Hepatocyte (in vitro differentiated cells): ENCODE results near the gene ZPBP2. TPM values are rescaled to one million over a fixed set of nuclear protein-coding genes. Genes with fewer than 3 reads are reported as not detected.

Source experiments
- DNase-seq: peaks from one replicate; pipeline ENCODE4 v3.0.0-alpha.2; 2016; ENCODE audit warnings: low spot score
- H2AFZ ChIP-seq: fragments of 200-600 bp; sonication (generic); 2 replicates; pipeline ENCODE4 v1.6.0; 2016; ENCODE audit warnings: antibody characterized with exemption, mild to moderate bottlenecking
- H3K27ac ChIP-seq: fragments of 200-600 bp; sonication (generic); 2 replicates; pipeline ENCODE4 v1.5.1; 2016; ENCODE audit warnings: mild to moderate bottlenecking
- H3K27me3 ChIP-seq: fragments of 200-600 bp; sonication (generic); 2 replicates; pipeline ENCODE4 v1.6.1; 2016
- H3K36me3 ChIP-seq: fragments of 200-600 bp; sonication (generic); replicated peaks from 2 replicates; pipeline ENCODE4 v1.5.1; 2016; ENCODE audit warnings: low read depth; ENCODE audit not compliant: insufficient read depth
- H3K4me1 ChIP-seq: fragments of 200-600 bp; sonication (generic); 2 replicates; pipeline ENCODE4 v1.5.1; 2016; ENCODE audit warnings: mild to moderate bottlenecking, moderate library complexity; ENCODE audit not compliant: insufficient read depth
- H3K4me2 ChIP-seq: fragments of 200-600 bp; sonication (generic); 2 replicates; pipeline ENCODE4 v1.6.0; 2016
- H3K4me3 ChIP-seq: fragments of 200-600 bp; sonication (generic); 2 replicates; pipeline ENCODE4 v1.5.1; 2016; ENCODE audit warnings: mild to moderate bottlenecking
- H3K79me2 ChIP-seq: fragments of 200-600 bp; sonication (generic); 2 replicates; pipeline ENCODE4 v1.6.0; 2017; ENCODE audit warnings: mild to moderate bottlenecking
- H3K9me2 ChIP-seq: fragments of 200-600 bp; sonication (generic); replicated peaks from 2 replicates; pipeline ENCODE4 v1.6.0; 2017; ENCODE audit warnings: mild to moderate bottlenecking; ENCODE audit not compliant: insufficient read depth
- H3K9me3 ChIP-seq: fragments of 200-600 bp; sonication (generic); 2 replicates; pipeline ENCODE4 v1.5.1; 2016; ENCODE audit warnings: low read depth, mild to moderate bottlenecking
- H4K20me1 ChIP-seq: fragments of 200-600 bp; sonication (generic); 2 replicates; pipeline ENCODE4 v1.6.0; 2016; ENCODE audit warnings: mild to moderate bottlenecking; ENCODE audit not compliant: insufficient read depth, poor library complexity, severe bottlenecking
- EZH2 ChIP-seq: fragments of 200-600 bp; sonication (generic); IDR thresholded peaks from 2 replicates; pipeline ENCODE4 v1.6.1; 2016; ENCODE audit warnings: antibody characterized with exemption, mild to moderate bottlenecking, borderline replicate concordance
- EZH2phosphoT487 ChIP-seq: fragments of 200-600 bp; sonication (generic); IDR thresholded peaks from one replicate; pipeline ENCODE4 v1.6.1; 2018; ENCODE audit warnings: antibody characterized with exemption, mild to moderate bottlenecking, low read depth, moderate library complexity; ENCODE audit not compliant: unreplicated experiment, severe bottlenecking
- WGBS: methylation state at CpG from one replicate; pipeline ENCODE4 v1.1.6; 2016; ENCODE audit warnings: low lambda C conversion rate; ENCODE audit errors: missing lambda C conversion rate; 5-methylcytosine and 5-hydroxymethylcytosine counted together
- polyA plus RNA-seq: library from polyadenylated mRNA; unstranded; fragments of >200 nt; fragmentation: Nextera tagmentation; extraction: Ambion mirVana; gene quantifications from 2 replicates; pipeline ENCODE4 v1.2.1, GENCODE V29; 2016
- total RNA-seq: library from RNA; depleted of rRNA; stranded (reverse); fragments of >200 nt; gene quantifications from 2 replicates; pipeline ENCODE4 v1.2.3, GENCODE V29; 2014
- TF ChIP-seq, protein P1 (sequence below): fragments of 200-600 bp; sonication (generic); IDR thresholded peaks from 2 replicates; pipeline ENCODE4 v1.5.1; 2016; ENCODE audit warnings: antibody characterized with exemption, mild to moderate bottlenecking; ENCODE audit not compliant: poor library complexity

The ZPBP2 gene
- total and polyA plus RNA-seq, 2 experiments from 2014 or later = not detected

GRCh38 chr17:39913989-39914388 lies 46.0 kb downstream of the ZPBP2 start:
- H3K36me3 ChIP-seq = no peaks in the 10 kb centered on the region
- no peaks in the 10 kb centered on the region for H3K27me3 ChIP-seq
- no peak overlapping the region for H3K4me2 ChIP-seq
- no peak overlapping the region for H3K27ac ChIP-seq
- TF ChIP-seq EZH2 (no peak), EZH2phosphoT487 (no peak)
- TF ChIP-seq, protein P1, sequence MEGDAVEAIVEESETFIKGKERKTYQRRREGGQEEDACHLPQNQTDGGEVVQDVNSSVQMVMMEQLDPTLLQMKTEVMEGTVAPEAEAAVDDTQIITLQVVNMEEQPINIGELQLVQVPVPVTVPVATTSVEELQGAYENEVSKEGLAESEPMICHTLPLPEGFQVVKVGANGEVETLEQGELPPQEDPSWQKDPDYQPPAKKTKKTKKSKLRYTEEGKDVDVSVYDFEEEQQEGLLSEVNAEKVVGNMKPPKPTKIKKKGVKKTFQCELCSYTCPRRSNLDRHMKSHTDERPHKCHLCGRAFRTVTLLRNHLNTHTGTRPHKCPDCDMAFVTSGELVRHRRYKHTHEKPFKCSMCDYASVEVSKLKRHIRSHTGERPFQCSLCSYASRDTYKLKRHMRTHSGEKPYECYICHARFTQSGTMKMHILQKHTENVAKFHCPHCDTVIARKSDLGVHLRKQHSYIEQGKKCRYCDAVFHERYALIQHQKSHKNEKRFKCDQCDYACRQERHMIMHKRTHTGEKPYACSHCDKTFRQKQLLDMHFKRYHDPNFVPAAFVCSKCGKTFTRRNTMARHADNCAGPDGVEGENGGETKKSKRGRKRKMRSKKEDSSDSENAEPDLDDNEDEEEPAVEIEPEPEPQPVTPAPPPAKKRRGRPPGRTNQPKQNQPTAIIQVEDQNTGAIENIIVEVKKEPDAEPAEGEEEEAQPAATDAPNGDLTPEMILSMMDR = no peak
- WGBS = 87% methylated on average over 3 of the region's 3 CpGs
- H3K4me1 ChIP-seq = no peaks in the 10 kb centered on the region
- H3K9me3 ChIP-seq = no peaks in the 10 kb centered on the region
- no peaks in the 10 kb centered on the region for H3K9me2 ChIP-seq
- no peaks in the 10 kb centered on the region for H4K20me1 ChIP-seq
- DNase-seq = no peak
- H3K79me2 ChIP-seq = no peaks in the 10 kb centered on the region
- H2AFZ ChIP-seq = no peak overlapping the region
- H3K4me3 ChIP-seq = no peak overlapping the region

DNA sequence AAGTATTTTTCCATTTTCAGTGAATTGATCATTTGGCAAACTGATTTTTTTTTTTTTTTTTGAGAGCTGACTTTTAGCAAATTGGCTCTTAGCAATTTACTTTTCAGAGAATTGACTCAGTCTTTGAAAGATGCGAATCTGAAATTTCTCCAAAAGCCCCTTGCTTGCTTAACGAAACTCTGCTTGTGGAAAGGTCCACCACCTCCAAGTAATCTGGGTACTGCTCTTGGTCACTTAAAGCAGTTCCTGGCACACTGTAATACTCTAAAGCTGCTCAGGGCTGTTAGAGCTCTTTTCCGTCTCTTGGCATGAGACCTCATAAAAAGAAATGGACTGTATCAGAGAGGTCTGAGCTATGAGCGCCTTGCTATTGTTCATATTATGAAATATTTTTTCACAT lies 47.6 kb downstream of the ZPBP2 start:
- Histone ChIP-seq H3K79me2 (no peaks in the 10 kb centered on the region), H3K4me2 (no peak overlapping the region), H4K20me1 (no peaks in the 10 kb centered on the region), H3K4me3 (no peak overlapping the region), H2AFZ (no peak overlapping the region), H3K27me3 (no peaks in the 10 kb centered on the region), H3K9me3 (no peaks in the 10 kb centered on the region), H3K36me3 (no peaks in the 10 kb centered on the region), H3K4me1 (no peaks in the 10 kb centered on the region), H3K27ac (peak overlapping the region; percentile 57), H3K9me2 (no peaks in the 10 kb centered on the region)
- TF ChIP-seq EZH2 = no peak
- TF ChIP-seq, protein P1 = no peak
- no peak for TF ChIP-seq EZH2phosphoT487
- DNase-seq = no peak
- WGBS = 71% methylated on average over 4 of the region's 4 CpGs

DNA sequence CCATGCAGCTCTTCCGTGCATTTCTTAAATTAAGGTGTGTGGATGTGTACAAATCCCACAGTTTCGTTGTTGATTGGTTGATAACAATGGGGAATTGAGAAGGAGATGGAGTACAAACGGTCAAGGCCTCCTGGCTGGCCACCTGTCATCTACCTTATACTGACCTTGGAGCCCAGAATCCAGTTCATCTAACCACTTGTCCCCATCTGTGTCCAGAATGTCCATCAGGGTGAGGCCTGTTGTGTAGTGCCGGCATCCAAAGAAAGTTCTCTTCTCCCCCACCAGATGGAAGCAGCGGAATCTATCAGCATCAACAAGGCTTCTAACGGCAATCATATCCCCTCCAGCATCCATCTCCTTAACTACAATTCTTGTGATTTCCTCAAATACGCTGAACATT lies 48.9 kb downstream of the ZPBP2 start:
- Histone ChIP-seq H3K4me3 (no peak overlapping the region), H3K27ac (peak overlapping the region; percentile 53), H3K27me3 (no peaks in the 10 kb centered on the region), H3K9me3 (no peaks in the 10 kb centered on the region), H3K4me1 (no peaks in the 10 kb centered on the region), H3K9me2 (no peaks in the 10 kb centered on the region), H4K20me1 (no peaks in the 10 kb centered on the region), H3K79me2 (no peaks in the 10 kb centered on the region), H3K4me2 (no peak overlapping the region), H3K36me3 (no peaks in the 10 kb centered on the region), H2AFZ (no peak overlapping the region)
- no peak for DNase-seq
- 80% methylated on average over 7 of the region's 7 CpGs for WGBS
- TF ChIP-seq EZH2phosphoT487 = no peak
- TF ChIP-seq, protein P1 = no peak
- no peak for TF ChIP-seq EZH2
